ENCODE measurements around the gene JARID2.

- TF ChIP-seq EZH2 (IDR thresholded peaks at IDR 0.05; ENCODE audit: borderline replicate concordance, low read length) (no peak), CTCF (conservative IDR thresholded peaks at IDR 0.05 in 1 of 2, IDR thresholded peaks at IDR 0.05 in 1 of 2; ENCODE audit: extremely low read depth in 1 of 2, insufficient read depth in 1 of 2, low read depth in 1 of 2, low read length in 2 of 2) (no peak)
Observed at GRCh38 chr6:15499591-15499990, 253.7 kb downstream of the JARID2 start.

Measured in mammary epithelial cell (primary cell).